ENCODE results near the gene UBE3C. TPM values are rescaled to one million over a fixed set of nuclear protein-coding genes. Genes with fewer than 3 reads are reported as not detected.

Gene UBE3C
- total RNA-seq, 4 donors from 2014 or later, result 60.7 to 68.7 (median 64.7) TPM

DNA sequence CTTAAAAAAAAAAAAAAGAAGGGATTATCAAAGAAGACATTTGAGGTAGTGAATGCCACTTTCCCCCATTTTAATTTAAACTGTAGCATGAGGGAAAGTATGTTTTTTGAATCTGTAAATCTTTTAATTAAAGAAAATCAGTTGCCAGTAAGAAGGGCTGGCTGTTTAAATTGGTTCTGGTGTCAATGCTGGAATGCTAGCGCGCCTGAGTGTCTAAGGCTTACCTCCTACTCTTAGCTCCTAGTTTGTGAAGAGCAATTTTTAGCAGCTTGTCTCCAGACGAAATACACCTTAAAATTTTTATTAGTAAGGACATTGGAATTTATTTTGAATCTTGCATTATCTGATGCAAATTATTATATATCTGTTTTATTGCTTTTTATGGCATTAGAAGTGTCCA is 54.1 kb downstream of the UBE3C start:
- Histone ChIP-seq H3K27me3 (no peaks in the 10 kb centered on the region), H3K36me3 (peaks cover 4 to 79% (median 7%) of the 10 kb centered on the region in 3 donors), H3K4me3 (no peak overlapping the region), H3K27ac (no peak overlapping the region), H3K4me1 (no peaks in the 10 kb centered on the region), H3K9me3 (no peaks in the 10 kb centered on the region)
- no peak for DNase-seq (ENCODE audit: low spot score in 2 of 2)
- 73 to 95% methylated on average over 3 of the region's 3 CpGs for WGBS, 2 donors
- TF ChIP-seq EP300 (IDR thresholded peaks at IDR 0.05) (no peak), POLR2A (IDR thresholded peaks at IDR 0.05) (no peak), CTCF (IDR thresholded peaks at IDR 0.05) (no peak)

DNA sequence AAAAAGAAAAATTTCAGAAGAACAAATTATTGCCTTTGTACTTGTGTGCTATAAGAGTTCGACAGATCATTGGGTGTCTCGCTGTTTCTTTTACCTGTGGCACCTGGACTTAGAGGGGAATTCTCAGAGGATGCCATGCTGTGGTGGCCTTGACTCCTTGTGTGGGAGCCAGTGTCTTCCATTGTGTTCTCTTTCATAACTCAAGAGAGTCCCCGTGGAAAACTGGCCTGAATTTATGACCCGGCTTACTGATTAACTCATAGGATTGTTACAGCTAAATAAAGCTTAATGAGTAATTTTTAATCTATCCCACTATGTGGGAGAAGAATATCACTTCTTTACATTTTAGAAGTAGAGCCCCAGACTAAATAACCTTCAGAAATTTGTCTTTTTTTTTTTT is 54.5 kb downstream of the UBE3C start:
- 81 to 86% methylated on average over 4 of the region's 4 CpGs for WGBS, 2 donors
- Histone ChIP-seq H3K27me3 (no peaks in the 10 kb centered on the region), H3K4me3 (no peak overlapping the region), H3K27ac (no peak overlapping the region), H3K4me1 (no peaks in the 10 kb centered on the region), H3K9me3 (no peaks in the 10 kb centered on the region), H3K36me3 (peaks cover 3 to 79% (median 4%) of the 10 kb centered on the region in 3 donors)
- TF ChIP-seq EP300 (IDR thresholded peaks at IDR 0.05), result no peak
- no peak for TF ChIP-seq POLR2A (IDR thresholded peaks at IDR 0.05)
- no peak for TF ChIP-seq CTCF (IDR thresholded peaks at IDR 0.05)
- no peak for DNase-seq (ENCODE audit: low spot score in 2 of 2)

DNA sequence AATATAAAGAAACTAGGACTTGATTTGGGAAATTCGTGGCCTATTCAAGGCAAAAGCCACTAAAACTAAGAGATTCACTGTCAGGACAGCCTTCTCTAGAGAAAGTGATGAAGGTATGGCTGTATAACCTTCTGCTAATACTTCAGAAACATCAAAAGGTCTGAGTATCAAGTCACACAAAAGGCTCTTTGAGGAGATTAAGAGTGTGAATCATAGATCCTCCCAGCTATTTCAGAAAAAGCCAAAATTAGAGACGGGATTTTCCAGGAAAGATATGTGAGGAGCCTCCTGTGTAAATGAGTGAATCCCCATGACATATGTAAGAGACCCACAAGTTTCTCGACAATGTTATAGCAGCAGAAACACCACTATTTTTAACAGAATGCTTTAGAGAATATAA is 56.2 kb downstream of the UBE3C start:
- no peaks in the 10 kb centered on the region for H3K27me3 ChIP-seq
- DNase-seq (ENCODE audit: low spot score in 2 of 2), result no peak
- no peak overlapping the region for H3K4me3 ChIP-seq
- 87 to 94% methylated on average over 3 of the region's 3 CpGs for WGBS, 2 donors
- TF ChIP-seq POLR2A (IDR thresholded peaks at IDR 0.05) (no peak), EP300 (IDR thresholded peaks at IDR 0.05) (no peak), CTCF (IDR thresholded peaks at IDR 0.05) (no peak)
- H3K36me3 ChIP-seq, result peaks cover 0 to 68% (median 2%) of the 10 kb centered on the region in 3 donors
- no peaks in the 10 kb centered on the region for H3K9me3 ChIP-seq
- H3K27ac ChIP-seq, result no peak overlapping the region
- no peaks in the 10 kb centered on the region for H3K4me1 ChIP-seq

- no peak overlapping the region for H3K27ac ChIP-seq
- H3K4me1 ChIP-seq, result no peaks in the 10 kb centered on the region
- DNase-seq (ENCODE audit: low spot score in 2 of 2), result no peak
- H3K4me3 ChIP-seq, result no peak overlapping the region
- H3K9me3 ChIP-seq, result no peaks in the 10 kb centered on the region
- peaks cover 0 to 64% (median 0%) of the 10 kb centered on the region in 3 donors for H3K36me3 ChIP-seq
- H3K27me3 ChIP-seq, result no peaks in the 10 kb centered on the region
- TF ChIP-seq EP300 (IDR thresholded peaks at IDR 0.05), result no peak
- 92 to 95% methylated on average over 12 of the region's 12 CpGs for WGBS, 2 donors
Observed at GRCh38 chr7:157195868-157196267, 57.1 kb downstream of the UBE3C start.

DNA sequence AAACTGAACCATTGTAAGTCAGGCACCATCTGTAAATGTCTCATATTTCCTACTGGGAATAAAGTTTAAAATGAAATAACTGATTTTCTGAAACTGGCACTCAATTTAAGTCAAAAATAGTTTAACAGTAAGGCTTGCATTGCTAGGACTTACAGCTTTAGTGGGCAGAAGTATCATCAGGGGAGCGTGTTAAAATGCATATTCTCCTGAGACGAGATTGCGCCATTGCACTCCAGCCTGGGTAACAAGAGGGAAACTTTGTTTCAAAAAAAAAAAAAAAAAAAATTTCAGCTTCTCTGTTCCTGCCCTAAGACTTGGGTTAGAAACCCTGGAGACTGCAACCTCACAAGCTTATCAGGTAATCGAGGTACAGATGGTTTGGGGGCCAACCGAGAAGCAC is 65.4 kb downstream of the UBE3C start:
- H3K4me1 ChIP-seq, result peaks cover 0 to 8% (median 0%) of the 10 kb centered on the region in 4 donors
- H3K9me3 ChIP-seq, result no peaks in the 10 kb centered on the region
- H3K27ac ChIP-seq, result no peak overlapping the region
- DNase-seq (ENCODE audit: low spot score in 2 of 2), result no peak
- WGBS, 2 donors, result 94 to 97% methylated on average over 5 of the region's 5 CpGs
- H3K36me3 ChIP-seq, result peaks cover 0 to 61% (median 0%) of the 10 kb centered on the region in 3 donors
- H3K27me3 ChIP-seq, result no peaks in the 10 kb centered on the region
- no peak overlapping the region for H3K4me3 ChIP-seq
- TF ChIP-seq POLR2A (IDR thresholded peaks at IDR 0.05), result no peak
- TF ChIP-seq EP300 (IDR thresholded peaks at IDR 0.05), result no peak
- TF ChIP-seq CTCF (IDR thresholded peaks at IDR 0.05), result no peak

DNA sequence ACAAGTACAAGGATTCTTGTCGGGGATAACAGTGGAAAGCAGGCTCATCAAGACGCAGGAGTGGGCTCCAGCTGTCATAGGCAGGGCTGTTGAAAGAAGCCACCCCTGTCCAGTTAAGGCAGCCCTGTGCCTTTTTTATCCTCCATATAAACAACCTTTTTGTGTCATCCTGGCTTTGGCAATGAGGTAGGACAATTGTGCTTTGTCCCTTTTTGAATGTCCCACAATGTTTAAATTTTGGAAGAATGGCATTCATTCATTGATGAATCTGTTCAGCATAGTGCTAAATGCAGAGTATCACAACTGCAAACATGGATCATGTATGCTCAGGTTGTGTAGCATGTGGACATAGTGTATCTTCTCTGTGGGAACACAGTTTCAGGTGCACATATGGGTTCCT is 66.7 kb downstream of the UBE3C start:
- H3K27ac ChIP-seq, result no peak overlapping the region
- H3K9me3 ChIP-seq, result no peaks in the 10 kb centered on the region
- H3K27me3 ChIP-seq, result no peaks in the 10 kb centered on the region
- DNase-seq (ENCODE audit: low spot score in 2 of 2), result no peak
- peaks cover 0 to 8% (median 0%) of the 10 kb centered on the region in 4 donors for H3K4me1 ChIP-seq
- peaks cover 0 to 69% (median 0%) of the 10 kb centered on the region in 3 donors for H3K36me3 ChIP-seq
- H3K4me3 ChIP-seq, result no peak overlapping the region
- no peak for TF ChIP-seq POLR2A (IDR thresholded peaks at IDR 0.05)
- no peak for TF ChIP-seq CTCF (IDR thresholded peaks at IDR 0.05)
- TF ChIP-seq EP300 (IDR thresholded peaks at IDR 0.05), result no peak
- 51 to 59% methylated on average over 2 of the region's 2 CpGs for WGBS, 2 donors
